HepG2 (cell line): ENCODE results near the gene SORBS2. TPM values are rescaled to one million over a fixed set of nuclear protein-coding genes. Genes with fewer than 3 reads are reported as not detected.

Source experiments
- AGO2 ChIP-seq: fragments of 200-400 bp; formaldehyde crosslinking; optimal IDR thresholded peaks from 2 replicates; pipeline ENCODE3; 2017; ENCODE audit warnings: mild to moderate bottlenecking, low read depth, low read length, moderate library complexity
- HMG20A ChIP-seq: IDR thresholded peaks from 2 replicates; pipeline ENCODE4 v1.6.1; 2016; ENCODE audit warnings: borderline replicate concordance
- MEIS1 ChIP-seq: sonication (generic); formaldehyde crosslinking; IDR thresholded peaks from 2 replicates; pipeline ENCODE4 v1.9.0; 2021; ENCODE audit warnings: mild to moderate bottlenecking, missing genetic modification reagents, moderate library complexity, borderline replicate concordance
- PAWR ChIP-seq: sonication (generic); formaldehyde crosslinking; IDR thresholded peaks from 2 replicates; pipeline ENCODE4 v1.4.0; 2020; ENCODE audit warnings: missing genetic modification reagents, mild to moderate bottlenecking, borderline replicate concordance
- POLR2A ChIP-seq, 2 experiments: IDR thresholded peaks; 2 replicates each; pipeline ENCODE4 v1.6.1; 2011; ENCODE audit warnings: low read depth in 2 of 2, low read length in 2 of 2, mild to moderate bottlenecking in 1 of 2, moderate library complexity in 1 of 2; ENCODE audit not compliant: insufficient read depth in 1 of 2
- POLR2AphosphoS2 ChIP-seq: IDR thresholded peaks from 2 replicates; pipeline ENCODE4 v1.6.1; 2011; ENCODE audit warnings: low read depth, low read length, improper control_type of control experiment
- REL ChIP-seq: sonication (generic); formaldehyde crosslinking; conservative IDR thresholded peaks from 2 replicates; pipeline ENCODE4 v1.8.0; 2022; ENCODE audit warnings: mild to moderate bottlenecking, missing genetic modification reagents, moderate library complexity
- SIX4 ChIP-seq: sonication (generic); formaldehyde crosslinking; IDR thresholded peaks from 2 replicates; pipeline ENCODE4 v1.4.0; 2020; ENCODE audit warnings: missing genetic modification reagents
- SYNCRIP ChIP-seq: fragments of 200-400 bp; formaldehyde crosslinking; IDR thresholded peaks from 2 replicates; pipeline ENCODE4 v1.6.1; 2018; ENCODE audit warnings: mild to moderate bottlenecking, low read depth, low read length; ENCODE audit not compliant: insufficient read depth
- ZBTB7B ChIP-seq: sonication (generic); formaldehyde crosslinking; IDR thresholded peaks from 2 replicates; pipeline ENCODE4 v1.4.0; 2020; ENCODE audit warnings: missing genetic modification reagents
- ZNF749 ChIP-seq: sonication (generic); formaldehyde crosslinking; IDR thresholded peaks from 2 replicates; pipeline ENCODE4 v1.8.0; 2022; ENCODE audit warnings: mild to moderate bottlenecking, missing genetic modification reagents, moderate library complexity, borderline replicate concordance
- ZNF782 ChIP-seq: sonication (generic); formaldehyde crosslinking; IDR thresholded peaks from 2 replicates; pipeline ENCODE4 v1.4.0; 2020; ENCODE audit warnings: missing genetic modification reagents, mild to moderate bottlenecking, borderline replicate concordance
- ZNF878 ChIP-seq: sonication (generic); formaldehyde crosslinking; IDR thresholded peaks from 2 replicates; pipeline ENCODE4 v1.8.1; 2023; ENCODE audit warnings: mild to moderate bottlenecking, missing genetic modification reagents, moderate library complexity
- polyA plus RNA-seq, 8 experiments: library from polyadenylated mRNA; depleted of rRNA in 3 of 8; stranded (reverse) in 7 of 8; unstranded in 1 of 8; fragments of >200 nt; fragmentation: Illumina TruSeq in 4 of 8; extraction: Trizol in 4 of 8; gene quantifications; 2 replicates each; pipeline versions ENCODE4 v1.2.1 to v1.2.3, GENCODE V29; 2011 to 2016; ENCODE audit warnings: low read depth in 4 of 8, missing spikeins in 1 of 8, mixed read lengths in 1 of 8; ENCODE audit not compliant: insufficient read depth in 1 of 8
- total RNA-seq, 5 experiments: library from RNA; depleted of rRNA; stranded (reverse); fragments of >200 nt; fragmentation: Illumina TruSeq; extraction: Trizol; gene quantifications; 2 replicates each; pipeline ENCODE4 v1.2.3, GENCODE V29; 2016; ENCODE audit warnings: low read depth in 1 of 5
- TF ChIP-seq, protein P1 (sequence below): sonication (generic); formaldehyde crosslinking; IDR thresholded peaks from 2 replicates; pipeline ENCODE4 v1.5.1; 2020; ENCODE audit warnings: missing genetic modification reagents, mild to moderate bottlenecking, borderline replicate concordance
- TF ChIP-seq, protein P2 (sequence below): conservative IDR thresholded peaks from 2 replicates; pipeline ENCODE4 v1.6.1; 2018; ENCODE audit warnings: missing genetic modification reagents
- TF ChIP-seq, protein P3 (sequence below): sonication (generic); formaldehyde crosslinking; IDR thresholded peaks from 2 replicates; pipeline ENCODE4 v1.4.0; 2020; ENCODE audit warnings: missing genetic modification reagents, borderline replicate concordance
- TF ChIP-seq, protein P4 (sequence below): sonication (generic); formaldehyde crosslinking; IDR thresholded peaks from 2 replicates; pipeline ENCODE4 v1.9.0; 2021; ENCODE audit warnings: missing genetic modification reagents, borderline replicate concordance
- TF ChIP-seq, protein P5 (sequence below): sonication (generic); formaldehyde crosslinking; IDR thresholded peaks from 2 replicates; pipeline ENCODE4 v1.9.0; 2021; ENCODE audit warnings: missing genetic modification reagents, borderline replicate concordance

The SORBS2 gene
- total and polyA plus RNA-seq, 2 of the 13 experiments (the other 11 are each of a cell fraction or from before 2014, with no cell fraction given), result 25.0 to 80.5 TPM

DNA sequence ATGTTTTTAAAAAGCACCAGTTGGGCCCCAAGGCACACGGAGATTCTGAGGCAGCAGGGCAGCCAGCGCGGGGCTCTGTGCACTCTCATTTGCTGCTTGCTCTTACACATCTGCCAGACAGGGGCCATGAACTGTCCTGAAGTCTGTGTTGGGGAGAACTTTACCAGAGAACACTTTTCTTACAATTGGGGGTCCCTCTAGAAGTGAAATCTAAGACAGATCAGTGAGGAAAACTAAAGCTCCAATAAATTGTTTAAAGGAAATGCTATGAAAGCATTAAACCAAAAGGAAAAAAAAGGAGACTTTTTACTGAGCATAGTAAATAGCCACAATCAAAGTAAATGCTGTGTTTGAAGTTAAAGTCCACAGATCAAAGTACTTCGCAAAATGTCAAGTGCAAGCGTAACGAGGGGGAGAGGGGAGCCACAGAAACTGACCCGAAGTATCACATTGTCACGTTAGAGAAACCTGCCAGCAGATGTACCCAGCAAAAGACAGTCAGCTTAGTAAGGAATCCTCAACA lies 37.8 kb downstream of the SORBS2 start (continued):
- no peak for TF ChIP-seq ZNF782
- TF ChIP-seq, protein P1, sequence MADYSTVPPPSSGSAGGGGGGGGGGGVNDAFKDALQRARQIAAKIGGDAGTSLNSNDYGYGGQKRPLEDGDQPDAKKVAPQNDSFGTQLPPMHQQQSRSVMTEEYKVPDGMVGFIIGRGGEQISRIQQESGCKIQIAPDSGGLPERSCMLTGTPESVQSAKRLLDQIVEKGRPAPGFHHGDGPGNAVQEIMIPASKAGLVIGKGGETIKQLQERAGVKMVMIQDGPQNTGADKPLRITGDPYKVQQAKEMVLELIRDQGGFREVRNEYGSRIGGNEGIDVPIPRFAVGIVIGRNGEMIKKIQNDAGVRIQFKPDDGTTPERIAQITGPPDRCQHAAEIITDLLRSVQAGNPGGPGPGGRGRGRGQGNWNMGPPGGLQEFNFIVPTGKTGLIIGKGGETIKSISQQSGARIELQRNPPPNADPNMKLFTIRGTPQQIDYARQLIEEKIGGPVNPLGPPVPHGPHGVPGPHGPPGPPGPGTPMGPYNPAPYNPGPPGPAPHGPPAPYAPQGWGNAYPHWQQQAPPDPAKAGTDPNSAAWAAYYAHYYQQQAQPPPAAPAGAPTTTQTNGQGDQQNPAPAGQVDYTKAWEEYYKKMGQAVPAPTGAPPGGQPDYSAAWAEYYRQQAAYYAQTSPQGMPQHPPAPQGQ (CRISPR knock-in tag), result no peak
- TF ChIP-seq, protein P2, sequence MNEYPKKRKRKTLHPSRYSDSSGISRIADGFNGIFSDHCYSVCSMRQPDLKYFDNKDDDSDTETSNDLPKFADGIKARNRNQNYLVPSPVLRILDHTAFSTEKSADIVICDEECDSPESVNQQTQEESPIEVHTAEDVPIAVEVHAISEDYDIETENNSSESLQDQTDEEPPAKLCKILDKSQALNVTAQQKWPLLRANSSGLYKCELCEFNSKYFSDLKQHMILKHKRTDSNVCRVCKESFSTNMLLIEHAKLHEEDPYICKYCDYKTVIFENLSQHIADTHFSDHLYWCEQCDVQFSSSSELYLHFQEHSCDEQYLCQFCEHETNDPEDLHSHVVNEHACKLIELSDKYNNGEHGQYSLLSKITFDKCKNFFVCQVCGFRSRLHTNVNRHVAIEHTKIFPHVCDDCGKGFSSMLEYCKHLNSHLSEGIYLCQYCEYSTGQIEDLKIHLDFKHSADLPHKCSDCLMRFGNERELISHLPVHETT, result no peak
- TF ChIP-seq MEIS1, result no peak; the same call in 1 of the 2 replicates
- TF ChIP-seq, protein P3, sequence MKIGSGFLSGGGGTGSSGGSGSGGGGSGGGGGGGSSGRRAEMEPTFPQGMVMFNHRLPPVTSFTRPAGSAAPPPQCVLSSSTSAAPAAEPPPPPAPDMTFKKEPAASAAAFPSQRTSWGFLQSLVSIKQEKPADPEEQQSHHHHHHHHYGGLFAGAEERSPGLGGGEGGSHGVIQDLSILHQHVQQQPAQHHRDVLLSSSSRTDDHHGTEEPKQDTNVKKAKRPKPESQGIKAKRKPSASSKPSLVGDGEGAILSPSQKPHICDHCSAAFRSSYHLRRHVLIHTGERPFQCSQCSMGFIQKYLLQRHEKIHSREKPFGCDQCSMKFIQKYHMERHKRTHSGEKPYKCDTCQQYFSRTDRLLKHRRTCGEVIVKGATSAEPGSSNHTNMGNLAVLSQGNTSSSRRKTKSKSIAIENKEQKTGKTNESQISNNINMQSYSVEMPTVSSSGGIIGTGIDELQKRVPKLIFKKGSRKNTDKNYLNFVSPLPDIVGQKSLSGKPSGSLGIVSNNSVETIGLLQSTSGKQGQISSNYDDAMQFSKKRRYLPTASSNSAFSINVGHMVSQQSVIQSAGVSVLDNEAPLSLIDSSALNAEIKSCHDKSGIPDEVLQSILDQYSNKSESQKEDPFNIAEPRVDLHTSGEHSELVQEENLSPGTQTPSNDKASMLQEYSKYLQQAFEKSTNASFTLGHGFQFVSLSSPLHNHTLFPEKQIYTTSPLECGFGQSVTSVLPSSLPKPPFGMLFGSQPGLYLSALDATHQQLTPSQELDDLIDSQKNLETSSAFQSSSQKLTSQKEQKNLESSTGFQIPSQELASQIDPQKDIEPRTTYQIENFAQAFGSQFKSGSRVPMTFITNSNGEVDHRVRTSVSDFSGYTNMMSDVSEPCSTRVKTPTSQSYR (CRISPR knock-in tag), result peak; percentile 77; the same call in 1 of the 2 replicates
- no peak for TF ChIP-seq POLR2AphosphoS2
- no peak for TF ChIP-seq ZNF749
- no peak for TF ChIP-seq SYNCRIP
- TF ChIP-seq, protein P4, sequence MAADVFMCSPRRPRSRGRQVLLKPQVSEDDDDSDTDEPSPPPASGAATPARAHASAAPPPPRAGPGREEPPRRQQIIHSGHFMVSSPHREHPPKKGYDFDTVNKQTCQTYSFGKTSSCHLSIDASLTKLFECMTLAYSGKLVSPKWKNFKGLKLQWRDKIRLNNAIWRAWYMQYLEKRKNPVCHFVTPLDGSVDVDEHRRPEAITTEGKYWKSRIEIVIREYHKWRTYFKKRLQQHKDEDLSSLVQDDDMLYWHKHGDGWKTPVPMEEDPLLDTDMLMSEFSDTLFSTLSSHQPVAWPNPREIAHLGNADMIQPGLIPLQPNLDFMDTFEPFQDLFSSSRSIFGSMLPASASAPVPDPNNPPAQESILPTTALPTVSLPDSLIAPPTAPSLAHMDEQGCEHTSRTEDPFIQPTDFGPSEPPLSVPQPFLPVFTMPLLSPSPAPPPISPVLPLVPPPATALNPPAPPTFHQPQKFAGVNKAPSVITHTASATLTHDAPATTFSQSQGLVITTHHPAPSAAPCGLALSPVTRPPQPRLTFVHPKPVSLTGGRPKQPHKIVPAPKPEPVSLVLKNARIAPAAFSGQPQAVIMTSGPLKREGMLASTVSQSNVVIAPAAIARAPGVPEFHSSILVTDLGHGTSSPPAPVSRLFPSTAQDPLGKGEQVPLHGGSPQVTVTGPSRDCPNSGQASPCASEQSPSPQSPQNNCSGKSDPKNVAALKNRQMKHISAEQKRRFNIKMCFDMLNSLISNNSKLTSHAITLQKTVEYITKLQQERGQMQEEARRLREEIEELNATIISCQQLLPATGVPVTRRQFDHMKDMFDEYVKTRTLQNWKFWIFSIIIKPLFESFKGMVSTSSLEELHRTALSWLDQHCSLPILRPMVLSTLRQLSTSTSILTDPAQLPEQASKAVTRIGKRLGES (CRISPR knock-in tag), result no peak
- TF ChIP-seq REL, result no peak
- TF ChIP-seq ZBTB7B, result peak; percentile 85
- TF ChIP-seq SIX4 (CRISPR knock-in tag), result peak; percentile 20; the same call in 1 of the 2 replicates
- peak; percentile 84; the same call in 1 of the 2 replicates for TF ChIP-seq HMG20A (CRISPR knock-in tag)
- 0 out of 2 replicates have a peak, but pooled peaks have one; percentile 60 for TF ChIP-seq ZNF878 (CRISPR knock-in tag)
- no peak for TF ChIP-seq PAWR (CRISPR knock-in tag)
- no peak for TF ChIP-seq AGO2
- TF ChIP-seq, protein P5, sequence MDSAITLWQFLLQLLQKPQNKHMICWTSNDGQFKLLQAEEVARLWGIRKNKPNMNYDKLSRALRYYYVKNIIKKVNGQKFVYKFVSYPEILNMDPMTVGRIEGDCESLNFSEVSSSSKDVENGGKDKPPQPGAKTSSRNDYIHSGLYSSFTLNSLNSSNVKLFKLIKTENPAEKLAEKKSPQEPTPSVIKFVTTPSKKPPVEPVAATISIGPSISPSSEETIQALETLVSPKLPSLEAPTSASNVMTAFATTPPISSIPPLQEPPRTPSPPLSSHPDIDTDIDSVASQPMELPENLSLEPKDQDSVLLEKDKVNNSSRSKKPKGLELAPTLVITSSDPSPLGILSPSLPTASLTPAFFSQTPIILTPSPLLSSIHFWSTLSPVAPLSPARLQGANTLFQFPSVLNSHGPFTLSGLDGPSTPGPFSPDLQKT (CRISPR knock-in tag), result no peak
- TF ChIP-seq POLR2A (IDR thresholded peaks at IDR 0.05; ENCODE audit: insufficient read depth in 1 of 2, low read depth in 2 of 2, low read length in 2 of 2), result no peak
